Right atrium auricular region (tissue), 2 donors: ENCODE results near the gene CACNG6. TPM values are rescaled to one million over a fixed set of nuclear protein-coding genes. Genes with fewer than 3 reads are reported as not detected.
"Not testable (repeated sequence)": the region's sequence is repeated elsewhere in the genome, so short reads cannot be mapped to it uniquely, and the experiment has no call there.

Experiments
- DNase-seq: peaks from one replicate; pipeline ENCODE4 v3.0.0-alpha.2; 2019; ENCODE audit warnings: low spot score
- H3K27ac ChIP-seq, 2 donors: fragments of 200-600 bp; sonication (generic); 1 replicate in 1 of 2; 2 replicates in 1 of 2; pipeline ENCODE4 v1.5.1; 2016 to 2019
- H3K27me3 ChIP-seq, 2 donors: fragments of 200-600 bp; sonication (generic); one replicate each; pipeline versions ENCODE4 v1.5.1 to v1.6.0; 2017 to 2019
- H3K36me3 ChIP-seq: fragments of 200-600 bp; sonication (generic); one replicate; pipeline ENCODE4 v1.5.1; 2016
- H3K4me1 ChIP-seq, 2 donors: fragments of 200-600 bp; sonication (generic); one replicate each; pipeline versions ENCODE4 v1.5.1 to v1.6.0; 2017 to 2019
- H3K4me3 ChIP-seq, 2 donors: fragments of 200-600 bp; sonication (generic); 1 replicate in 1 of 2; 2 replicates in 1 of 2; pipeline ENCODE4 v1.5.1; 2017 to 2019; ENCODE audit warnings: mild to moderate bottlenecking in 1 of 2, moderate library complexity in 1 of 2
- H3K9me3 ChIP-seq, 2 donors: fragments of 200-600 bp; sonication (generic); one replicate each; pipeline ENCODE4 v1.5.1; 2019
- total RNA-seq, 2 donors: library from RNA; depleted of rRNA; stranded (reverse); fragments of >200 nt; gene quantifications; one replicate each; pipeline ENCODE4 v1.1.0, GENCODE V29; 2016
- TF ChIP-seq, protein P1 (sequence below), 2 donors: fragments of 200-600 bp; sonication (generic); IDR thresholded peaks; one replicate each; pipeline ENCODE4 v1.5.1; 2019; ENCODE audit warnings: antibody characterized with exemption in 2 of 2

CACNG6 gene
- total RNA-seq, 2 donors from 2014 or later, result 0.31 TPM; not detected in 1

DNA sequence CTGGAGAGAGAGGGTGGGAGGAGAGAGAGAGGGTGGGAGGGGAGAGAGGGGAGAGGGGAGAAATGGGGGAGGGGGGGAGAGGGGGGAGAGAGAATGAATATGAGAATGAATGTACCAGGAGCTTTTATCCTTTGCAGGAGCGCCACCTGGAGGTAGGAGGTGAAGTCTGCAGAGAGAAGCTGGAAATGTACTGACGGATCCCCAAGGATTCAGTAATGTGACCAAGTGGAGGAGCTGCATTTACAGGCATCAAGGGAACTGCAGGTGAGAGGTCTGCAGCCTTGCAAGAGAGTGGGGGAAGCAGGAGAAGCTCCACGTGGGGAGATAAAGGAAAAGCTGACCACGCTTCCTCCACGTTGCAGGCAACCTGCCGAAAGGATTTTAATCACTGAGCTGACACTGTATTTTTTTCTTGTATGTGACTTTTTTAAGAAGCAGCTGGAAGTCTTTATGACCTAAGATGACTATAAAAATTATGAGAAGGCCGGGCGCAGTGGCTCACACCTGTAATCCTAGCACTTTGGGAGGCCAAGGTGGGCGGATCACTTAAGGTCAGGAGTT, 38.6 kb downstream of the CACNG6 start:
- Histone ChIP-seq H3K27ac (no peak overlapping the region), H3K27me3 (no peaks in the 10 kb centered on the region), H3K4me1 (no peaks in the 10 kb centered on the region), H3K36me3 (no peaks in the 10 kb centered on the region), H3K4me3 (no peak overlapping the region), H3K9me3 (no peaks in the 10 kb centered on the region)
- DNase-seq, result peak; percentile 62
- TF ChIP-seq, protein P1, sequence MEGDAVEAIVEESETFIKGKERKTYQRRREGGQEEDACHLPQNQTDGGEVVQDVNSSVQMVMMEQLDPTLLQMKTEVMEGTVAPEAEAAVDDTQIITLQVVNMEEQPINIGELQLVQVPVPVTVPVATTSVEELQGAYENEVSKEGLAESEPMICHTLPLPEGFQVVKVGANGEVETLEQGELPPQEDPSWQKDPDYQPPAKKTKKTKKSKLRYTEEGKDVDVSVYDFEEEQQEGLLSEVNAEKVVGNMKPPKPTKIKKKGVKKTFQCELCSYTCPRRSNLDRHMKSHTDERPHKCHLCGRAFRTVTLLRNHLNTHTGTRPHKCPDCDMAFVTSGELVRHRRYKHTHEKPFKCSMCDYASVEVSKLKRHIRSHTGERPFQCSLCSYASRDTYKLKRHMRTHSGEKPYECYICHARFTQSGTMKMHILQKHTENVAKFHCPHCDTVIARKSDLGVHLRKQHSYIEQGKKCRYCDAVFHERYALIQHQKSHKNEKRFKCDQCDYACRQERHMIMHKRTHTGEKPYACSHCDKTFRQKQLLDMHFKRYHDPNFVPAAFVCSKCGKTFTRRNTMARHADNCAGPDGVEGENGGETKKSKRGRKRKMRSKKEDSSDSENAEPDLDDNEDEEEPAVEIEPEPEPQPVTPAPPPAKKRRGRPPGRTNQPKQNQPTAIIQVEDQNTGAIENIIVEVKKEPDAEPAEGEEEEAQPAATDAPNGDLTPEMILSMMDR (IDR thresholded peaks at IDR 0.05), result peak in 1 of 2 donors; percentile 64

DNA sequence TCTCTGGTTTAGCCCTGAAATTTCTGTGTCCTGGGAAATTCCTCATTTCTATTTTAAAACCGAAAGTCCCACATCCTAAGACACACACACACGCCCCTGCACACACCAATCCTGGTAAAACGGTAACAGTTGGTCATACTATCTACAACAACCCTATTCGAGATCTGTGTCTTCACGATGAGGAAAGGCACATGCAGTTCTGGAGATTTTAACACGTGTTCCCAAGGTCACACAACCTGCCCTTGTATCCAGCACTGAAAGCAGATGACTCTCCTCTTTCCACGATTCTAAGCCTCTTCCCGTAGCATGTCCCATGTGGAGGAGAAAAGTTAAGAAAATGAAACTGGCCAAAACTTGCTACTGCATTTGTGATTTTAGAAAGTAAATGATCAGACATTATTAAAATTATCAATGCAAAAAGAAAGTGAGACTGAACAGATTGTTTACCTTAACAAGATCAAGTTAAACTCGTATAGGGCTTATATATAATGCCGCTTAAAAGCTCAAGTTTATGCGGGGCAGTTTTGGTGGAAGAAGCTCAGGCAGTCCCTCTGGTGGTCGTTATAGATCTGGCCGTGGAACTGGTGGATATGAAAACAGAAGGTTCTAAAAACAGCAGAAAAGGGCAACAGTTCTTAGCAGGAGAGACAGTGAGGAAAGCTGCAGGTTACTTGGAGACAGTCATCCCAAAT, 39.6 kb downstream of the CACNG6 start:
- H3K9me3 ChIP-seq, result no peaks in the 10 kb centered on the region
- no peak overlapping the region for H3K4me3 ChIP-seq
- no peaks in the 10 kb centered on the region for H3K27me3 ChIP-seq
- no peaks in the 10 kb centered on the region for H3K36me3 ChIP-seq
- H3K4me1 ChIP-seq, result no peaks in the 10 kb centered on the region
- H3K27ac ChIP-seq, result no peak overlapping the region
- DNase-seq, result no peak
- TF ChIP-seq, protein P1 (IDR thresholded peaks at IDR 0.05), result peak in 1 of 2 donors; percentile 28

DNA sequence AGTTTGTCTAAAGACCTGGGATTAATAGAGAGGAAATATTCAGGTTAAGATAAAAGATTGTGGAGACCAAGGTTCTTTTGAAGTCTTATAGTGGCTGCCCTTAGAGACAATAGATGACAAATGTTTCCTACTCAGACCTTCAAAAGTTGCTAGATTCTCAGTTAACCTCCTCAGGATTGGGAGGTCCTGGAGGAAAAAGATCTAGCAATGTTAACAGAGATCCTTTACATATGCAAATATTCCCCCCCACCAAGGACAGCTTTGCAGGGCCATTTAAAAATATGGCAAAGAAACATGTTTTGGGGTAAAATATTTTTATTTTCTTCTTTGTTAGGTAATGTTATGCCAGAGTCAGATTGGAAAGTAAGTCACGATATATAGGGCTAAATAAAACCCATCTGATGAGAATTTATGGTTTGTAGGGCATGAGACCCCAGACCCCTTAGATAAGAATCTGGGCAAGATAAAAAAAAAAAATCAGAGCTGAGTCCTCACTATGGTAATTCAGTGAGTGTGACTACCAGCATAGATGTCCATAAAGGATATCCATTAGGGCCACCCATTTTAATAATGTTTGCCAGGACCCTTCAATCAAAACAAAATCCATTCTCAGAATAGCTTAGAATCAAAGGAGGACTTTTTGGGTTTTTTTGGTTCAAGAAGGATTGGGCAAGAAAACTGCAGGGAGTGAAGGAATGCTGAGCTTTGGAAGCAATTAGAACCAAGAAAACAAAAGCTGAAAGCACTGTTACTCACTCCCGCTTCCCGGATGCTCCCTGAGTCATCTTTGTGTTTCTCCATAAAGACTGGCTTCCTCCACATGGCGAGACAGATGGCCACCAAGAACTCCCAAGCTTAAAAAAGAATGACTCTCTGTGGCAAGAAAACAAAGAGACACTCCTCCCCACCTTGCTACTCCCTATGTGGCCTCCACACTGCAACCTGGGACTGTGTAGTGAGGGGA, 44.1 kb downstream of the CACNG6 start:
- no peaks in the 10 kb centered on the region for H3K4me1 ChIP-seq
- no peak for DNase-seq
- no peaks in the 10 kb centered on the region for H3K27me3 ChIP-seq
- H3K36me3 ChIP-seq, result no peaks in the 10 kb centered on the region
- H3K9me3 ChIP-seq, result no peaks in the 10 kb centered on the region
- no peak overlapping the region for H3K4me3 ChIP-seq
- TF ChIP-seq, protein P1 (IDR thresholded peaks at IDR 0.05), result no peak
- H3K27ac ChIP-seq, result no peak overlapping the region

DNA sequence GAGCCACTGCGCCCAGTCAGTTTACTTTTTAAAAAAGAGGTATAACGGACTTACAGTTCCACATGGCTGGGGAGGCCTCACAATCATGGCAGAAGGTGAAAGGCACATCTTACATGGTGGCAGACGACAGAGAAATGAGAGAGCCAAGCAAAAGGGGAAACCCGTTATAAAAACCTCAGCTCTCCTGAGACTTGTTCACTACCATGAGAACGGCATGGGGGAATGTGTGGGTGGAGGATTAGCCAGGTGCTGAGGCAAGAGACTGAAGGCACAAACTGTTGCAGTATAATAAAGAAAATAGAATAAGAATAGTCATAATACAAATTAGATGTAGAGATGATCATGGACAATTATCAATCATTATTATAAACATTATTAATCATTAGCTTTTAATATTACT, 45.1 kb downstream of the CACNG6 start:
- H3K27ac ChIP-seq, DNase-seq, H3K4me1 ChIP-seq, H3K27me3 ChIP-seq, H3K4me3 ChIP-seq, H3K36me3 ChIP-seq, H3K9me3 ChIP-seq: not testable (repeated sequence)

DNA sequence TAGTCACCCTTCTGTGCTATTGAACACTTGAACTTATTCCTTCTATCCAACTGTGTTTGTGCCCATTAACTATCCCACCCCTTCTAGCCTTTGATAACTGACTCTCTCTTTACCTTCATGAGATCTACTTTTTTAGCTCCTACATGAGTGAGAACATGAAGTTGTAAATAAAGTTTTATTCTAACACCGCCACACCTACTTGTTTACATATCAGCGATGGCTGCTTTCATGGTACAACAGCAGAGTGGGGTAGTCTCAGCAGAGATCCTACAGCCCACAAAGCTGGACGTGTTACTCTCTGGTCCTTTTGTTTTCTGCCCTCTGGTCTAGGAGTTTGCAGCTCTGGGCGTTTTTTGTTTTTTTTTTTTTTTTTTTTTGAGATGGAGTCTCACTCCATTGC, 48.6 kb downstream of the CACNG6 start:
- Histone ChIP-seq H3K4me1 (no peaks in the 10 kb centered on the region), H3K36me3 (no peaks in the 10 kb centered on the region), H3K4me3 (no peak overlapping the region), H3K9me3 (no peaks in the 10 kb centered on the region), H3K27me3 (no peaks in the 10 kb centered on the region), H3K27ac (no peak overlapping the region)
- TF ChIP-seq, protein P1 (IDR thresholded peaks at IDR 0.05), result no peak
- DNase-seq, result no peak
